Stimulated activated CD8-positive, alpha-beta memory T cell treated with anti-CD3 and anti-CD28 coated beads, Interleukin-7, amount 100 ng/mL, for 24 hours (primary cell): ENCODE data around the gene LINC01488.

Experiments used
- DNase-seq: peaks from one replicate; pipeline ENCODE4 v3.0.0-alpha.2; 2020; ENCODE audit warnings: low read depth

The LINC01488 gene

GRCh38 chr11:69510471-69511357, 29.3 kb downstream of the LINC01488 start:
- no peak for DNase-seq

- no peak for DNase-seq
These were observed 30.0 kb downstream of the LINC01488 start for GRCh38 chr11:69511358-69512055.

- DNase-seq, result no peak
These were observed 30.7 kb downstream of the LINC01488 start for GRCh38 chr11:69512136-69512535.

GRCh38 chr11:69512790-69513189, 31.3 kb downstream of the LINC01488 start:
- DNase-seq, result no peak

GRCh38 chr11:69513196-69513595, 31.7 kb downstream of the LINC01488 start:
- no peak for DNase-seq

- DNase-seq, result no peak
These were observed 32.3 kb downstream of the LINC01488 start for GRCh38 chr11:69513663-69514224.

- no peak for DNase-seq
These were observed 33.3 kb downstream of the LINC01488 start for GRCh38 chr11:69514771-69515170.

- no peak for DNase-seq
These were observed 34.1 kb downstream of the LINC01488 start for GRCh38 chr11:69515271-69516245.

- no peak for DNase-seq
These were observed 35.1 kb downstream of the LINC01488 start for GRCh38 chr11:69516526-69516925.

GRCh38 chr11:69518081-69518950, 36.9 kb downstream of the LINC01488 start:
- DNase-seq, result no peak

GRCh38 chr11:69520186-69520916, 38.9 kb downstream of the LINC01488 start:
- DNase-seq, result no peak

GRCh38 chr11:69521457-69521856, 40.0 kb downstream of the LINC01488 start:
- DNase-seq, result no peak

GRCh38 chr11:69523453-69523852, 42.0 kb downstream of the LINC01488 start:
- DNase-seq, result no peak

GRCh38 chr11:69524291-69524882, 42.9 kb downstream of the LINC01488 start:
- DNase-seq, result no peak

- DNase-seq, result no peak
These were observed 43.5 kb downstream of the LINC01488 start for GRCh38 chr11:69524991-69525411.

GRCh38 chr11:69525516-69526452, 44.3 kb downstream of the LINC01488 start:
- no peak for DNase-seq

GRCh38 chr11:69526453-69526810, 45.0 kb downstream of the LINC01488 start:
- DNase-seq, result no peak

- no peak for DNase-seq
These were observed 47.5 kb downstream of the LINC01488 start for GRCh38 chr11:69529001-69529400.
